Right forelimb (tissue), 1 donor: ENCODE results near the gene EPHA10.
"Not testable (repeated sequence)": the region's sequence is repeated elsewhere in the genome, so short reads cannot be mapped to it uniquely, and the experiment has no call there.

Experiments
- DNase-seq: peaks from one replicate; pipeline ENCODE4 v3.0.0-alpha.2; 2018

Gene EPHA10

GRCh38 chr1:37767488-37767887 lies 2.6 kb upstream of the EPHA10 start:
- DNase-seq, result no peak

- no peak for DNase-seq
Measured at GRCh38 chr1:37765916-37766664, 1.2 kb upstream of the EPHA10 start.

- DNase-seq, result peak; percentile 80
Measured at GRCh38 chr1:37764414-37764825, 500 bp downstream of the EPHA10 start.

- DNase-seq, result no peak
Measured at GRCh38 chr1:37763791-37764413, 1.0 kb downstream of the EPHA10 start.

GRCh38 chr1:37762516-37762915 lies 2.4 kb downstream of the EPHA10 start:
- DNase-seq, result no peak

GRCh38 chr1:37761416-37762095 lies 3.4 kb downstream of the EPHA10 start:
- no peak for DNase-seq

- no peak for DNase-seq
Measured at GRCh38 chr1:37759451-37759850, 5.5 kb downstream of the EPHA10 start.

- no peak for DNase-seq
Measured at GRCh38 chr1:37755951-37756560, 8.9 kb downstream of the EPHA10 start.

- no peak for DNase-seq
Measured at GRCh38 chr1:37755290-37755689, 9.6 kb downstream of the EPHA10 start.

- DNase-seq, result no peak
Measured at GRCh38 chr1:37753473-37754321, 11.2 kb downstream of the EPHA10 start.

GRCh38 chr1:37752583-37753471 lies 12.1 kb downstream of the EPHA10 start:
- no peak for DNase-seq

GRCh38 chr1:37752213-37752582 lies 12.7 kb downstream of the EPHA10 start:
- no peak for DNase-seq

GRCh38 chr1:37748565-37748964 lies 16.4 kb downstream of the EPHA10 start:
- DNase-seq, result no peak

- DNase-seq, result no peak
Measured at GRCh38 chr1:37746806-37747205, 18.1 kb downstream of the EPHA10 start.

- DNase-seq, result no peak
Measured at GRCh38 chr1:37741662-37742061, 23.3 kb downstream of the EPHA10 start.

GRCh38 chr1:37741130-37741529 lies 23.8 kb downstream of the EPHA10 start:
- DNase-seq, result no peak

GRCh38 chr1:37739222-37739621 lies 25.7 kb downstream of the EPHA10 start:
- DNase-seq, result no peak

- DNase-seq, result not testable (repeated sequence)
Measured at GRCh38 chr1:37738619-37739018, 26.3 kb downstream of the EPHA10 start.

GRCh38 chr1:37737975-37738374 lies 26.9 kb downstream of the EPHA10 start:
- DNase-seq, result not testable (repeated sequence)

- no peak for DNase-seq
Measured at GRCh38 chr1:37734629-37735591, 30.0 kb downstream of the EPHA10 start.
